ENCODE results near the gene KNDC1. TPM values are rescaled to one million over a fixed set of nuclear protein-coding genes. Genes with fewer than 3 reads are reported as not detected.
"Not testable (repeated sequence)": the region's sequence is repeated elsewhere in the genome, so short reads cannot be mapped to it uniquely, and the experiment has no call there.

KNDC1 gene
- total RNA-seq, 1 donor from 2014 or later, result 8.2 TPM

DNA sequence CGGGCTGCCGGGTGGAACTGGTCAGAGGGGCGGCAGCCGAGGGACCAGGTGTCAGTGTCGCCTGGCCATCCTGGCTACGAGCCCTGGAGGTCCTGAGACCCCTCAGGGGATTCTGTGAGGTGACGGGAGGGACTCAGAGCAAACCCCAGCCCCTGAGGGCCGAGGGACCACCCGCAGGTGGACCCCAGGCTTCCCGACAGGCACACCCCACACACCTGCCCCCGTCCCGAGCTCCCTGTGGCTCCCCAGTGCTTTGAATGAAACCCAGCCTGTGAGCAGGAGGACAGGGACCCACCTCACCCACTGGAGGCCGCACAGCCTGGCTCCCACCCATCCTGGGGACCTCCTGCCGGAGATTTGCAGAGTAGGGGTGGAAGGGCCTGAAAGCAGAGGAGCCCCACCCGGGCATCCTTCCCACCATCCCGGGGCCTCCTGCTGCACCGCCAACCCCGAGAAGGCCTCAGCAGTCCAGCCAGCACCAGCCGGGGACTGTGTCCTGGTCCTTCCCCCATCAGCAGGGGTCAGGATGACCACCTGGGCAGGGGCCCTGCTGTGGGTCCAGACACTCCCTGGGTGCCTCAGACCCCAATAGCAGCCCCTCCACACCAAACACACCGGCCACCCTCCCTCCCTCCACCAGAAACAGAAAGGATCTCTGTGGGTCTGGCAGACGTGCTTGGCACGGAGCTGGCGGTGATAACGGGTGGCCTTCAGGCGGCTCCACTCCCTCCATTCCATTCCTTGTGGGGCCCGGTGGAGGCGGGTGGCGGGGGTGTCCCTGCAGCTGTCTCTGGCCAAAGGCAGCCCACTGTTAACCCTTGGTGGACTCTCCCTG is 91.6 kb downstream of the KNDC1 start:
- DNase-seq (ENCODE audit: low spot score in 2 of 2) (no peak), FAIRE-seq (no peak)

- no peak for FAIRE-seq
- DNase-seq (ENCODE audit: low spot score in 2 of 2), result no peak
Measured at GRCh38 chr10:133252223-133252552, 92.2 kb downstream of the KNDC1 start.

DNA sequence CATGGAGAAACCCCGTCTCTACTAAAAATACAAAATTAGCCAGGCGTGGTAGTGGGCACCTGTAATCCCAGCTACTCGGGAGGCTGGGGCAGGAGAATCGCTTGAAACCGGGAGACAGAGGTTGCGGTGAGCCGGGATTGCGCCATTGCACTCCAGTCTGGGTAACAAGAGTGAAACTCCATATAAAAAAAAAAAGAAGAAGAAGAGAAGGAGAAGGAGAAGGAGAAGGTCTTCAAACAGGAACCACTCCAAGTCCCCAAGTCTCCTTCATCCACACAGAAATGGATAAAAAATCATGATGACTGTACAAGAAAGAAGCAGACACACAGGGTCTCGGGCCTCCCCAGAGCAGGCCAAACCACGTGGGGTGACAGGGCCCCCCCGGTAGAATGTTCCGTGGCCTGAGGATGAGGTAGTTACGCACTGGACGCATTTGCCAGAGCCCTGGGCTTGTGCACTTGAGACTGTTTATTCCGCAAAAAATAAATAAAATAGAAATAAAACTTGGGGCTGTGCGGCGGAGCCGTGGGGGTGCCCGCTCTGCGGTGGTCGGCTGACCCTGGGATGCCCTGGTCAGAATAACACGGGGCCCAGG is 93.4 kb downstream of the KNDC1 start:
- no peak for FAIRE-seq
- DNase-seq (ENCODE audit: low spot score in 2 of 2), result no peak

GRCh38 chr10:133254421-133255120 is 94.6 kb downstream of the KNDC1 start:
- no peak for FAIRE-seq
- no peak for DNase-seq (ENCODE audit: low spot score in 2 of 2)

DNA sequence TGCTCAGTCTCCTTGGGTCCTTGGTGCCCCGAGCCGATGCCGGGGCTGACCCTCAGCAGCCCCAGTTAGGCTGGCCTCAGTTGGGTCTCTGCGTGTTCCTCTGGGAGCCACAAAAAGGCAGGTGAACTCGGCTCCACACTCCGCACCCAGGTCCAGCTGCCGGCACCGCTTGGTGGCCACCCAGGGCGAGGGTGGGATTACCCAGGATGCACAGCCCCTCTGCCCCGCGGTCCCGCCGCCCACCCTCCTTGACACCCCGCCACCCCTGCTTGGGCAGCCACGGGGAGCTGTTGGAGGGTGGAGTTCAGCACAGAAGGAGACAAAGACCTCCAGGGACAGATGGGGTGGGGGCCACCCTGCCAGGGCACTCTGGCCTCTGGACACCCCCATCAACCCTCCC is 95.3 kb downstream of the KNDC1 start:
- no peak for DNase-seq (ENCODE audit: low spot score in 2 of 2)

DNA sequence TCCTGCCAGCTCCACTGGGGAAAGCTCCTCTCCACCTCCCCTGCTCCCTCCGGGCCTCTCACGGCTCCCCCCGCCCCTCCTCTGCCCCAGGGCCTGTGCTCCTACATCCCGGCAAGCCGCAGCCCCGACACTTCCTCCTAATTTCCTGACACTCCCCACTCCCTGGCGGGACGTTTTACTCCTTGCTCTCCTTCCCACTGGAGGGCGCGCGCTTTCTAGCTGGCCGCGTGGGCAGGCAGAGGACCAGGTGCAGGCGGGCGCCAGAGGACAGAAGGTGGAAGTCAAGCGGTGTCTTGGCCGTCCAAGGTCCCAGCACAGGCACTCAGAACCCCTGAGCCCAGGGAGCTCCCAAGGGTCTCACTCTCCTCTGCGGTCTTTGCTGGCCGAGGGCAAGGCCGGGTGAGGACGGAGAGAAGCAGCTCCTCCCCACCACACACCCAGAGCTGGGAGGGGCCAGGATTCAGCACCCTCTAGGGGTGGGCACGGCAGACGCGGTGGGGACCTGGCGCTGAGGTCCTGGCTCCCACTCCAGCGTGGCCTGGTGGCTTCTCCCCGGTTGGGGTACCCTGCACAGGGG is 97.6 kb downstream of the KNDC1 start:
- DNase-seq (ENCODE audit: low spot score in 2 of 2), result no peak
- FAIRE-seq, result no peak

More for the DNA sequence above, 95.3 kb downstream of the KNDC1 start:
- FAIRE-seq, result no peak

GRCh38 chr10:133258066-133258817 is 98.2 kb downstream of the KNDC1 start:
- DNase-seq (ENCODE audit: low spot score in 2 of 2), result no peak
- FAIRE-seq, result no peak

DNA sequence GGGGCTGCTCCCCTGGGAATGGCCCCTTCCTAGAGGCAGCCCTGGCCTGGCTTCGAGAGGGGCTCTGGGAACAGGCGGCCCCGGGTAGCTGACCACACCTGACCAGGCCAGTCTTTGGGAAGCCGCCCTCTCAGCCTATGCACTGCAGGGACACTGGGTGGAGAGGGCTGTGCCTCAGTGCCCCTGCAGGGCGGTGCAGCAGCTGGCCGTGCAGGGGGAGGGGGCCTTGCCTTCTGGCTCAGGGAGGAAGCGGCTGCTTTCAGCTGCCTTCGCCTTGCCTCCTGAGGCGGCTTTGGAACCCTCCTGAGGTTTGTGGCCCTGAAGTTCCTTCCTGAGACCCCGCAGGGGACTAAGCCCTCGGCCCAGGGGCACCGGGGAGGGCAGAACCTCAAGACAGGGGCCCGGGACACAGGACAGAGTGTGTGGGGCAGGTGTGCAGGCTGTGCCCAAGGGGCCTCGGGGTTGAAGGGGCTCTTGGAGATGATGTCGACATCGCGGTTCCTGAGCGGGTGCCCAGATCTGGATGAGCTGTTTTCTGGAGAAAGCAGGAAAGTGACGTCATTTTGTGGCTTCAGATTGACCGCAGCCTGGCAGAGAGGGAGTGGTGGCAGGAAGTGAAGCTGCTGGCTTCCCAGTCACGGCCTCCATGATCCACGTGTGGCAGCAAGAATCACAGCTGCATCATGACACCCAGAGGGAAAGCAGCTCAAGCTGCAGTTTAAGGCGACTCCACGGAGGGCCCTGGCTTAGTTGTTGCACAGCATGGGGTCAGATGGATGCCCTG is 99.0 kb downstream of the KNDC1 start:
- peak in 1 of 2 donors; percentile 60 for DNase-seq (ENCODE audit: low spot score in 2 of 2)
- FAIRE-seq, result no peak

- no peak for FAIRE-seq
- no peak for DNase-seq (ENCODE audit: low spot score in 2 of 2)
Measured at GRCh38 chr10:133259602-133259989, 99.6 kb downstream of the KNDC1 start.

DNA sequence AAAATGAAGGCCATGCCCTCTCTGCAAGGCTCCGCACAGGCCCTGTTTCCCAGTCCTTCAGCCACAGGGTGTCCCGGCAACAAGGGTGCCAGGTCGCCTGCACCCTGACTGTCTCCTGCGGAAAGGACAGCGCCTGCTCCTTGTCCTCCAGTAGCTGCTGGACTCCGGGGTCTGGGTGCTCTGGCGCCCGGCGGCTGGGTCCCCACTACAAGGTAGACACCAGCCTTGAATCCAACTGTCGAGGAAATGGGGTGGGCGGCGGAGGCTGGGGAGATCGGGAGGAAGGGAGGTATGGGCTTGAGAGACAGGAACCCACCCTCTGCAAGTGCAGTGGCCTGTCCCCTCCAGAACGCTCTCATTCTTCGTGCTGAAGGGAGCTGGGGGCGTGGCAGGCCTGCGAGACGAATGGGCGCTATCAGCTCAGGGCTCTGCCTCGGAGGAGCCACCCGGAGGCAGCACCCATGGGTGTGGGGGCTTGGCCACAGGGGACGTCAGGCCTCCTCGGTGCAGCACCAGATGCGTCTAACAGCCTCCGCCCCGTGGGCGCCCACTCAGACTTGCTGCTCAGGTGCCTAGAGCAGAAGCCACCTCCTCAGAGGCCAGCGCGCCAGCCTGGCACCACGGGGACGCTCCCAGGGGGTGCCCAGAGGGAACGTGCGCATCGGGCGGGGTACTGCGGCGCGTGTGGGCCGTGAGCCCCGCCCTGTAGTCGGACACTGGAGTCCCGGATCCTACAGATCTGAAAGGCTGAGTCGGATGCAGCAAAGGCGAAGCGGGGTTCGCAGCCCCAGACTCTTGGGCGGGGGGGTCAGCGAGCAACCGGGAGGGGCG is 101.1 kb downstream of the KNDC1 start:
- peak; percentile 69 to 71 for DNase-seq (ENCODE audit: low spot score in 2 of 2)
- no peak for FAIRE-seq

- DNase-seq (ENCODE audit: low spot score in 2 of 2) (peak; percentile 98), FAIRE-seq (no peak)
Measured at GRCh38 chr10:133261726-133262325, 101.8 kb downstream of the KNDC1 start.

DNA sequence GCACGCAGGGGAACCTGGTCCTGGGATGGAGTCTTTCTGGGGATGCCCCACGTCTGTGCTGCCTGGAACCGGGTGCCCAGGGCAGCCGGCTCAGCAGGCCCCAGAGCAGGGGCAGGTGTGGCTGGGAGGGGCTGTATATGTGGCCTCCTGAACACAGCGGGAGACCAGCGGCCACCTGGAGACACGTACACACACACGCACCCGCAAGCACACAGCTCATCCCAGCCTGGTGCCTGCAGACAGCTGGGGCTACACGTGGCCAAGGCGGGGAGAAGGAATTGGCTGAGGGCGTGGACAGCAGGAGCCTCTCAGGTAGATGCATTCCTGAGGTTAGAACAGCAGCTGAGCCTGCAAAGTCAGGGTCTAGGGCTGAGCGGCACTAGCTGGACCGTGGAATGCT is 102.7 kb downstream of the KNDC1 start:
- no peak for FAIRE-seq

GRCh38 chr10:133263674-133264073 is 103.7 kb downstream of the KNDC1 start:
- no peak for FAIRE-seq
- no peak for DNase-seq (ENCODE audit: low spot score in 2 of 2)

More for the DNA sequence above, 102.7 kb downstream of the KNDC1 start:
- DNase-seq (ENCODE audit: low spot score in 2 of 2), result no peak

DNA sequence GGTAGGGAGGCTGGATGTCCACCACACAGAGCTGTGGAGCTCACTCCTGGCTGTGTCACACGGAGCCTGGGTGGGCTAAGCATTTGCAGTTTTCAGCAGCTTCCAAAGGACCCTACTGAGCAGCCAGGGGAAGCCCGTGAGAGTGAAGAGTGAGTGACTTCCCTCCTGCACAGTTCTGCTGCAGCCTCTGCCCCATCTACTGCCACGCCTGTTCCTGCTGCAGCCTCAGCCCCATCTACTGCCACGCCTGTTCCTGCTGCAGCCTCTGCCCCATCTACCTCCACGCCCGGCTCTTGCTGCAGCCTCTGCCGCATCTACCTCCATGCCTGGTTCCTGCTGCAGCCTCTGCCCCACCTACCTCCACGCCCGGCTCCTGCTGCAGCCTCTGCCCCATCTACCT is 104.4 kb downstream of the KNDC1 start:
- DNase-seq (ENCODE audit: low spot score in 2 of 2) (no peak), FAIRE-seq (no peak)

DNA sequence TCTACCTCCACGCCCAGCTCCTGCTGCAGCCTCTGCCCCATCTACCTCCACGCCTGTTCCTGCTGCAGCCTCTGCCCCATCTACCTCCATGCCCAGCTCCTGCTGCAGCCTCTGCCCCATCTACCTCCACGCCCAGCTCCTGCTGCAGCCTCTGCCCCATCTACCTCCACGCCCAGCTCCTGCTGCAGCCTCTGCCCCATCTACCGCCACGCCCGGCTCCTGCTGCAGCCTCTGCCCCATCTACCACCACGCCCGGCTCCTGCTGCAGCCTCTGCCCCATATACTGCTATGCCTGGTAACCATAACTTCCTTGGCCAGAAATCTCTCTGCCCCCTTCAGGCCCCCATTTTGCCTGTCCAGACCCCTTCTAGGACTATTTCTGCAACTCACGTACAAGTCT is 105.0 kb downstream of the KNDC1 start:
- not testable (repeated sequence) for FAIRE-seq; DNase-seq (ENCODE audit: low spot score in 2 of 2)

GRCh38 chr10:133266056-133266795 is 106.2 kb downstream of the KNDC1 start:
- DNase-seq (ENCODE audit: low spot score in 2 of 2) (no peak), FAIRE-seq (no peak)

DNA sequence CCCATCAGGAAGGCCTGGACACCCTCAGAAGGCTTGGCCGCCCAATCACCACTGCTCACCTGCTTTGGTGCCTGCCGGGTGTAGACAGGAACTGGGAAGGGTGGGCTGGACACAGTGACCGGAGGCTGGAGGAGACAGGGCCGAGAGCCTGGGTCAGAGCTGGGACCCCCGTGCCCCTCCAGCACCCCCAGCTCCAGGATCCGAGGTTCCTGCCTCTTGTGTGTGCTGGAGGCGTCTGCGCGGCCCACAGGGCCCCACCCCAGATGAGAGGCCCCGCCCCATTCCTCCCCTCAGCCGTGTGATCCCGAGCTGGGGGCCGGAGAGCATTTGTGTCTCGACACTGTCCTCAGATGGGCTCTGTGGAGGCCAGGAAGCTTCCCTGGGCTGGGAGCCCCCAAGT is 107.3 kb downstream of the KNDC1 start:
- FAIRE-seq (no peak), DNase-seq (ENCODE audit: low spot score in 2 of 2) (no peak)

GRCh38 chr10:133267829-133268228 is 107.8 kb downstream of the KNDC1 start:
- FAIRE-seq (no peak), DNase-seq (ENCODE audit: low spot score in 2 of 2) (no peak)

Data from frontal cortex (tissue), 4 donors.